ENCODE measurements around the gene TMEM234.
A peak's percentile ranks its signal among the peaks of the same experiment; 100 is the strongest.

TMEM234 gene

DNA sequence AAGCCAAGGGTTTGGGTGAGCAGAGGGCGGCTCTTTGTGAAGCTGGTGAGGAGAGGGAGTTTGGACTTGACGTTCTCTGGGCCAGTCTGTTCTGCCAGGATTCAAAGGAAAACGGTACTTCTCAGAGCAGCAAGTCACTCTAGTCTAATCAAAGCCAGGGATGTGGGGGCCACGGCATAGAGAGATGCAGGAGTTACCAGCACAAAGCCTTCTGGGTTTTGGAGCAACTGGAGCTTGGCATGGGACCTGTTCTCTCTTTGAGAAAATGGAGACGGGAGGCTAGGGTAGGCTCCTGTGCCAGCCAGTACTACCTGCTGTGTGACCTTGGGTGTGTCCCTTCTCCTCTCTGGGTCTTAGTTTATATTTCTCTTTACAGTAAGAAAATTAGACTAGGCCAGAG is 40.6 kb downstream of the TMEM234 start:
- TF ChIP-seq Cebpa-rat (IDR thresholded peaks at IDR 0.05) = no peak
- Histone ChIP-seq H3K4me2 (peak overlapping the region; percentile 86 to 100 (median 95)), H3K9ac (peak overlapping the region; percentile 87 to 94 (median 90)), H3K4me3 (peak overlapping the region; percentile 69 to 93 (median 78)), H3K4me1 (peaks cover 47 to 70% (median 65%) of the 10 kb centered on the region in 10 experiments), H4K20me1 (peaks cover 43 to 67% (median 62%) of the 10 kb centered on the region in 11 experiments; a peak in 21 of 22 replicates), H3K36me3 (peaks cover 47 to 62% (median 57%) of the 10 kb centered on the region in 11 experiments), H3K9me3 (replicated peaks in 1 of 11) (no peaks in the 10 kb centered on the region), H3K27me3 (no peaks in the 10 kb centered on the region), H3K27ac (peak overlapping the region in 8 of 11 experiments; percentile 86 to 93 (median 92); a peak in 10 of 22 replicates)

DNA sequence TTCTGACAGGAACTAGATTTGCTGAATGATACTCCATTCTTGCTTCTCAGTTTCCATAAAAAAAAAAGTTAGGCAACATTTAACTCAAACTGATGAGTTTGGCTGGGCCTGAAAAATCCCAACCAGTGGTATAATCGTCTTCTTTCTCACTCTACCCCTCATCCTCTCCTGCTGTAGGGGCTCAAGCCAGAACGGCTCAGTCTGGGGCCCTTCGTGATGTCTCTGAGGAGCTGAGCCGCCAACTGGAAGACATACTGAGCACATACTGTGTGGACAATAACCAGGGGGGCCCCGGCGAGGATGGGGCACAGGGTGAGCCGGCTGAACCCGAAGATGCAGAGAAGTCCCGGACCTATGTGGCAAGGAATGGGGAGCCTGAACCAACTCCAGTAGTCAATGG is 41.1 kb downstream of the TMEM234 start:
- peak overlapping the region; percentile 69 to 93 (median 78) for H3K4me3 ChIP-seq
- H3K9ac ChIP-seq = peak overlapping the region; percentile 87 to 94 (median 90)
- H4K20me1 ChIP-seq = peaks cover 38 to 62% (median 57%) of the 10 kb centered on the region in 11 experiments; a peak in 21 of 22 replicates
- H3K27ac ChIP-seq = peak overlapping the region in 10 of 11 experiments; percentile 86 to 93 (median 92); a peak in 17 of 22 replicates
- peak overlapping the region; percentile 86 to 100 (median 95) for H3K4me2 ChIP-seq
- H3K9me3 ChIP-seq (replicated peaks in 1 of 11) = no peaks in the 10 kb centered on the region
- H3K36me3 ChIP-seq = peaks cover 42 to 60% (median 52%) of the 10 kb centered on the region in 11 experiments
- no peak for TF ChIP-seq Cebpa-rat (IDR thresholded peaks at IDR 0.05)
- H3K4me1 ChIP-seq = peaks cover 43 to 66% (median 61%) of the 10 kb centered on the region in 10 experiments
- H3K27me3 ChIP-seq = no peaks in the 10 kb centered on the region

DNA sequence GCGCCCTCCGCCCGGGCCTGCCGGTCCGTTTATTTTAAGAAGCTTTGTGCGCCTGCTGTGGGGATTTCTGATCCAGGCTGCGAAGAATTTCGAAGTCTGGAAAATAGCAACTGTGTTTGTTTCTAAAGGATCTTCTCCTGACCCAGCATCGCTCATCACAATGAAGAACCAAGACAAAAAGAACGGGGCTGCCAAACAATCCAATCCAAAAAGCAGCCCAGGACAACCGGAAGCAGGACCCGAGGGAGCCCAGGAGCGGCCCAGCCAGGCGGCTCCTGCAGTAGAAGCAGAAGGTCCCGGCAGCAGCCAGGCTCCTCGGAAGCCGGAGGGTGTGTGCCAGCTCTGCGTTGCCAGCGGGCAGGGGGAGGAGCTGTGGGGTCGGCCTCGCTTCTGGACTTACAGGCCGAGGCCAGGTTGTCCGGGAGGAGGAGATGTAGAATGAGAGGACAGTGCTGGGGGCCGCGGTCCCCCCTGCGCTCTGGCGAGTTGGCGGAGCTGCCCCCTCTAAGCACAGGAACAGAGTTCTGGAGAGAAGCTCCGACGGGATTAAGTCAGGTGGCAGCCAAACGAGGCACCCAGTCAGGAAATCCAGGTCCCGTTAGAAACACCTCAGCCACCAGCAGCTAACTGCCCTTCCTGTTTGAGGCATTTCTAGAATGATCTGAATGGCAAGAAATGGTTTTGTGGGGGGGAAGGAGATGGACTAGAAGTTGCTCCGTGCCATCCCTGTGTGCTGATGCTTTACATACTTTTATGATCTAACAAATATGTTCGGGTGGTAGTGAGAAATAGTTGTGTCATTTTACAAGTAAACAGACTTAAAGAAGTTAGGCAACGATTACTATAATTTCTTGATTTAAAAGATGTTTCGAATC is 41.7 kb downstream of the TMEM234 start:
- peak overlapping the region; percentile 86 to 93 (median 91) for H3K27ac ChIP-seq
- TF ChIP-seq Cebpa-rat (IDR thresholded peaks at IDR 0.05) = no peak
- H3K4me2 ChIP-seq = peak overlapping the region; percentile 86 to 100 (median 95)
- peak overlapping the region; percentile 87 to 94 (median 90) for H3K9ac ChIP-seq
- no peaks in the 10 kb centered on the region for H3K9me3 ChIP-seq (replicated peaks in 1 of 11)
- peak overlapping the region; percentile 69 to 93 (median 78) for H3K4me3 ChIP-seq
- H3K36me3 ChIP-seq = peaks cover 36 to 57% (median 46%) of the 10 kb centered on the region in 11 experiments
- H4K20me1 ChIP-seq = peaks cover 32 to 55% (median 51%) of the 10 kb centered on the region in 11 experiments; a peak in 21 of 22 replicates
- H3K27me3 ChIP-seq = no peaks in the 10 kb centered on the region
- peaks cover 40 to 59% (median 55%) of the 10 kb centered on the region in 10 experiments for H3K4me1 ChIP-seq

DNA sequence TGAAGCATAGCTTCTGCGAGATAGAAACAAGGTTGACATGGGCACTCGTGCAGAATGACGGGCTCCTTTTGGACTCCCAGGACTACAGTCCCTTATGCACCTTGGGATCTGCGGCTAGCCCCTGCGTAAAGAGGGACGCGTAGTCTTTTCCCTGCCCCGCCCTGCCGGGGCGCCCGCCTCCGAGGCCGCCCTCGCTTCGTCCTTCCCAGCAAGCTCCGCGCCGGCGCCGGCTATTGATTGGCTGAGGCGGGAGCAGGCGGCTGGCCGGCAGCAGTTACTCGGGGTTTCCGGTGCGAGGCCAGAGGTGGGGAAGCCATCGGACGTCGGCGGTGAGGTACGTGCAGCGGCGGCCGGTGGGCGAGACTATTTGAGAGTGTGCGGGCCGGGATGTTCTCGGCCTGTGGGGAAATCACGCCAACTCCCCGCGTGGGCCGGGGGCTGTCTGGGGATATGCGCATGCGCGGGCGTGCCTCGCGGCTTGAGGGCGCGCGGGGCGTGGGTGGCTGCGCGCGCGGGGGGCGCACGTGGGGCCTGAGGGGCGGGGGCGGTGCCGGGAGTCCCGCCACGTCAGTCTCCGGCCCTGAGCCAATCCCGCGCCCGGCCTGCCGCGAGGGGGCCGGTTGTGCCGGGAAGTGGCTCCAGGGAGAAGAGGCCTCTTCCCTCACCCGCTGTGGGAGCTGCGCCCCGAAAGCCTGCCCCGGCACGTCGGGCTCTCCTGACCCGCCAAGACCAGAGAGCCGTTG is 42.5 kb downstream of the TMEM234 start, which contains the start of gene TXLNA:
TXLNA (plus strand) TSS at position 233 of the 743 bp plus-strand sequence. CDS start 671 bp downstream, outside the sequence.
- Histone ChIP-seq H3K9ac (peak within 1 kb of the TSS; percentile 87 to 94 (median 90)), H3K4me3 (peak within 1 kb of the TSS; percentile 69 to 93 (median 78)), H3K4me1 (peaks cover 38 to 51% (median 48%) of the 10 kb centered on the region in 10 experiments), H3K27ac (peak within 1 kb of the TSS; percentile 86 to 93 (median 91)), H3K4me2 (peak within 1 kb of the TSS; percentile 86 to 100 (median 95)), H3K9me3 (replicated peaks in 1 of 11) (no peaks in the 10 kb centered on the region), H3K36me3 (peaks cover 32 to 57% (median 45%) of the 10 kb centered on the region in 11 experiments), H4K20me1 (peaks cover 24 to 47% (median 43%) of the 10 kb centered on the region in 11 experiments; a peak in 21 of 22 replicates), H3K27me3 (no peaks in the 10 kb centered on the region)
- TF ChIP-seq Cebpa-rat (IDR thresholded peaks at IDR 0.05) = no peak

DNA sequence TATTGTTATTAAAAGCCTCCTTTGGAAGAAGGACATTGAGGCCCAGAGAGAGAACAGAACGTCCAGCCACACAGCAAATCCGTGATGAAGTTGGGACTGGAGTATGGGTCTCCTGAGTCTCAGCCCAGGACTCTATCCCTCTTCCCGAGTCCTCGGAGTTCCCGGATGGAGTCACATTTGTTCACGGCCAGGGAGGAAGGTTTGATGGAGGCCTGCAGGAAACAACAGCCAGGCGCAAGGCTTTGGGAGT is 43.0 kb downstream of the TMEM234 start:
- no peaks in the 10 kb centered on the region for H3K27me3 ChIP-seq
- peaks cover 32 to 57% (median 45%) of the 10 kb centered on the region in 11 experiments for H3K36me3 ChIP-seq
- H3K4me3 ChIP-seq = peak overlapping the region; percentile 69 to 93 (median 78)
- TF ChIP-seq Cebpa-rat (IDR thresholded peaks at IDR 0.05) = no peak
- peak overlapping the region; percentile 86 to 100 (median 95) for H3K4me2 ChIP-seq
- H3K4me1 ChIP-seq = peaks cover 34 to 46% (median 43%) of the 10 kb centered on the region in 10 experiments
- H3K9me3 ChIP-seq (replicated peaks in 1 of 11) = no peaks in the 10 kb centered on the region
- peaks cover 19 to 42% (median 38%) of the 10 kb centered on the region in 11 experiments; a peak in 21 of 22 replicates for H4K20me1 ChIP-seq
- H3K27ac ChIP-seq = peak overlapping the region; percentile 86 to 93 (median 91)
- H3K9ac ChIP-seq = peak overlapping the region; percentile 87 to 94 (median 90); a peak in 21 of 22 replicates

DNA sequence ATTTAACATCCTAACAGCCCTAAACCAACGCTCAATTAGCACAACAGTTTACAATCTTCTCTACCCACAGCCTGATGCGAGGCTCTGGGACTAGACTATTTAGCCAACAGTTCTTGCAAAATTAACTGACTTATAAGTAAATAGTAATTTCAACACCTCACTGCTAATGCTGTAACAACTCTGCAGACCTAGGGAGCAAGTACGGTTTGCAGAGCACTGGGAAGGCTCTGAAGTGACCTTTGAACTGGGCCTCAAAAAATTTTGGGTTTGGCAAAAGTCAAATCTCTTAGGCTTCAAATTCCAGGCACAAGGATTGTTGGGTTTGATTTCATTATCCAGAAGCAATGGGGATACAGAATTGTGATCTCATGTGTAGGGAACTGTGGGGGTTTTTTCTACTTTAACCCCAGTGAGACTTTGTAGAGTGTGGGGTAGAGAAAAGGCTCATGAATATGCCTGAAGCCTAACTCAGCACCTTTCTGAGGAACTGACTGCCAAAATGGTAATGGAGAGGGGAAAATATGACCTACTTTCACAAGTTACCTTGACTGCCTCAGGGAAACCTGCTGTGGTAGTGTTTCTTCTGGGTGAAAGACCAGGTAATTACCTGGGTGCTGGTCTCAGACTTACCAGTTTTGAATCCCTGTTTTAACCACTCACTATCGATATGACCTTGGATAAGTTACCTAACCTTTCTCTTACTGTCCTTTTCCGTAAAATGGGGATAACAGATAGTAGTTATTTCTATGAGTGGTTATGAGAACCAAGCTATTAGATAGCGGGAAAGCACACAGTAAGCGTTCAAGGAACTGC is 43.6 kb downstream of the TMEM234 start:
- Histone ChIP-seq H3K4me1 (peaks cover 30 to 41% (median 38%) of the 10 kb centered on the region in 10 experiments), H3K27me3 (no peaks in the 10 kb centered on the region), H3K36me3 (peaks cover 32 to 57% (median 45%) of the 10 kb centered on the region in 11 experiments), H4K20me1 (peaks cover 14 to 37% (median 33%) of the 10 kb centered on the region in 11 experiments; a peak in 19 of 22 replicates), H3K9me3 (replicated peaks in 1 of 11) (no peaks in the 10 kb centered on the region), H3K9ac (peak overlapping the region; percentile 87 to 94 (median 90); a peak in 20 of 22 replicates), H3K27ac (peak overlapping the region; percentile 86 to 93 (median 91); a peak in 21 of 22 replicates), H3K4me3 (peak overlapping the region in 8 of 10 experiments; percentile 69 to 93 (median 80); a peak in 9 of 20 replicates), H3K4me2 (peak overlapping the region; percentile 86 to 100 (median 95))
- no peak for TF ChIP-seq Cebpa-rat (IDR thresholded peaks at IDR 0.05)

DNA sequence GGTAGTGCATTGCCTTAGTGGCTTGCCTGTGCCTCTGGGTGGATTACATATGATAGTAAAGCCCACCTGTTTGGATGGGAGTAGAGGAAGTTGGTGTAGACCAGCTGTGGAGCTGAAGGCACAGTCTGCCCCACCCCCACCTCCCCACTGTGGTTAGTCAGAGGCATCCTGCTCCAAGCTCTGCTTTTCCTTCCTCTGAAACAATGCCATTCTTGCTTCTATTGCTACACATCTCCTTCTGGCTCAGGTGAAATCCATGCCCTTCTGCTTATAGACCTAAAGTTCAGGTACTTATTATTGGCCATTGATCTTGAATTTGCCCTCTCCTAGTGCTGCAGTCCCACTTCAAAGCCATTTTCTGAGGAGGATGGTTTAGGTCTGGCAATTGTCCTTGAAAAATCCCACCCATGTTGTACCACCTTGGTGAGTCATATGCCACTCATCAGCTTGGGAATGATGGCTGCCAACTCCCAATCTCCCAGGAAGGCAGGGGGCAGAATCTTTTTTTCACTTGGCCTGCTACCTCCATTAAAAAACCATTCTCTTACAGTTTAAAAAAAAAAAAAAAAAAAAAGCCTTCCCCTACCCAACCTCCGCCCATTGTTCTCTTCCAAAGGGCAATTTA is 49.4 kb downstream of the TMEM234 start:
- TF ChIP-seq Cebpa-rat (IDR thresholded peaks at IDR 0.05) = no peak; a peak in 1 of 22 replicates
- Histone ChIP-seq H3K4me3 (no peak overlapping the region), H3K36me3 (peaks cover 71 to 84% (median 76%) of the 10 kb centered on the region in 11 experiments), H4K20me1 (peaks cover 0 to 22% (median 0%) of the 10 kb centered on the region in 11 experiments; a peak in 6 of 22 replicates), H3K27me3 (no peaks in the 10 kb centered on the region), H3K27ac (peak overlapping the region in 7 of 11 experiments; percentile 4 to 54 (median 31); a peak in 12 of 22 replicates), H3K9me3 (replicated peaks in 1 of 11) (no peaks in the 10 kb centered on the region), H3K4me2 (peak overlapping the region; percentile 43 to 76 (median 60)), H3K4me1 (peaks cover 12 to 25% (median 19%) of the 10 kb centered on the region in 10 experiments), H3K9ac (peak overlapping the region in 2 of 11 experiments; percentile 6 to 16; a peak in 1 of 22 replicates)

All from BLaER1 treated with 17β-estradiol and CSF1 and Interleukin-3, amounts not matched to agents 10 nM and 100 nM (cell line).